GM18870 (cell line): ENCODE results near the gene EYA2.
"Not testable (repeated sequence)": the region's sequence is repeated elsewhere in the genome, so short reads cannot be mapped to it uniquely, and the experiment has no call there.

Experiments
- ATAC-seq: cut with Tn5 transposase; IDR thresholded peaks from one replicate; pipeline ENCODE4 v1.9.1; 2021; ENCODE audit warnings: moderate library complexity; ENCODE audit not compliant: unreplicated experiment

Gene EYA2, protein sequence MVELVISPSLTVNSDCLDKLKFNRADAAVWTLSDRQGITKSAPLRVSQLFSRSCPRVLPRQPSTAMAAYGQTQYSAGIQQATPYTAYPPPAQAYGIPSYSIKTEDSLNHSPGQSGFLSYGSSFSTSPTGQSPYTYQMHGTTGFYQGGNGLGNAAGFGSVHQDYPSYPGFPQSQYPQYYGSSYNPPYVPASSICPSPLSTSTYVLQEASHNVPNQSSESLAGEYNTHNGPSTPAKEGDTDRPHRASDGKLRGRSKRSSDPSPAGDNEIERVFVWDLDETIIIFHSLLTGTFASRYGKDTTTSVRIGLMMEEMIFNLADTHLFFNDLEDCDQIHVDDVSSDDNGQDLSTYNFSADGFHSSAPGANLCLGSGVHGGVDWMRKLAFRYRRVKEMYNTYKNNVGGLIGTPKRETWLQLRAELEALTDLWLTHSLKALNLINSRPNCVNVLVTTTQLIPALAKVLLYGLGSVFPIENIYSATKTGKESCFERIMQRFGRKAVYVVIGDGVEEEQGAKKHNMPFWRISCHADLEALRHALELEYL

DNA sequence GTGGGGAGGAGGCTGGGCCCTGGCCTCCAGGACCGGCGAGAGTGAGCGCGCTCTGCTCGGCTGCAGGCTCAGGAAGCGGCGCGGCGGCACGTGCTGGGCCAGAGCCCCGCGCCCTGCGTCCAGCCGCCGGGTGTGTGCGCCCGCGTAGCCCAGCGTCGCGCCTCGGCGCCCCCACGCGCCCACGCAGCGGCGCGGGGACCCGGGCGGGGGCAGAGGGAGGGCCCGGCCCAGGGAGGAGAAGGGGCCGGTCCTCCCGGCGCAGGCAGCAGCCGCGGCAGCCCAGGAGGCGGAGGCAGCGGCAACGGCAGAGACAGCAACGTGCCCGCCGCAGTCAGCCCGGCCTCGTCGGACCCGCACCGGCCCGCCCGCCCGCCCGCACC is at the start of gene EYA2:
EYA2 (plus strand) TSS at position 265 of the 380 bp plus-strand sequence. CDS start 95,168 bp downstream, outside the sequence.
- no peak for ATAC-seq

GRCh38 chr20:46844965-46845364 is 49.7 kb upstream of the EYA2 start:
- ATAC-seq, result no peak

- no peak for ATAC-seq
These were observed 45.4 kb upstream of the EYA2 start for GRCh38 chr20:46849269-46849668.

DNA sequence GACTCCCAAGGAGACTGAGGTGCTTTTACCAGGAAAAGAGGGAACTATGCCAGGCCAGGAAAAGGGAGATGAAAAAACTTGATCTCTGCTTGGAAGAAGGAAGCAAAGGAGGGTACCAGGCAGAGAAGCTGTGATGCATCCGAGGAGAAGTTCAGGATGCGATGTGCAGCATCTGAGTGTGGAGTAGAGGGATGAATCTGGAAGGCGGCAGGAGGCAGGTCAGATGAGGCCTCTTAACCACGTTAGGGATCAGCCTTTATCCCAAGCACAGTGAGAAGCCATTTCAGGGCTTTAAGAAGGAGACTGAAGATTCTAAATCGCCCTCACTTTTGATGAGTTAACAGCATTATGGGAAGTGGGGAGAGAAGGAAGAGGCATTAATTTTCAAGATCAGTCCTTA is 44.9 kb upstream of the EYA2 start:
- no peak for ATAC-seq

DNA sequence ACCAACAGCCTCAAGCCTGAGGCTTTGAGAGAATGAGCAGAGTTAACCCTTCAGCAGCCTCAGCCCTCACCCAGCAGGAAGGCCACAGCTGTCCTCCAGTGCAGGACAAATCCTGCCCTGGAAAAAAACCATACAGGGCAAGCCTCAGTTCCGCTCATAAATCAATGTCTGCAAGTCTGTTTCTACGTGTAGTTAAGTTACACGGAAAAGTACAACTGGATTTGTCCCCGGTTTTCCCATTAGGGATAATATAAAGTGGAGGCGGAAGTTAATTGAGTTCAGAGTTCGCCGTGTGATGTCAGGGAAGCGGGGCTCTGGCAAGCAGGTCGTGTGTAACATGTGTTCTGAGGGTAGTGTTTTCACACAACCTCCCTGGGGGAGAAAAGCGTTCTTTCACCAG is 44.2 kb upstream of the EYA2 start:
- no peak for ATAC-seq

DNA sequence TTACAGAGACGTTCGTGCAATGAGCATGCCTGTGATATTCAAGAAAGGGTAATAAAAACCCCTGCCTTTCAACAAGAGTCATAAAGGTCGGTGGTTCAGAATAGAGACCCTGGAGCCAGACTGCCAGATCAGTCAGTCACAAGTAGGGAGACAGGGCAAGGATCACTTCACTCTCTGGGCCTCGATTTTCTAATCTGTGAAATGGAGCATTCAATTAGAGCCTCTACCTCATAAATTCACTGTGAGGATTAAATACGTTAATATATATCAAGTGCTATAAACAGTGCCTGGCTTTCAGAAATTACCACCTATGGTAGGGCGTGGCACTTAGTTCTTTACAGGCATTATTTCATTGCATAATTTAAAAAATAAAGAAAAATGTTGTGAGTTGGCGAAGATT is 43.7 kb upstream of the EYA2 start:
- ATAC-seq, result no peak

GRCh38 chr20:46851746-46852145 is 42.9 kb upstream of the EYA2 start:
- no peak for ATAC-seq

DNA sequence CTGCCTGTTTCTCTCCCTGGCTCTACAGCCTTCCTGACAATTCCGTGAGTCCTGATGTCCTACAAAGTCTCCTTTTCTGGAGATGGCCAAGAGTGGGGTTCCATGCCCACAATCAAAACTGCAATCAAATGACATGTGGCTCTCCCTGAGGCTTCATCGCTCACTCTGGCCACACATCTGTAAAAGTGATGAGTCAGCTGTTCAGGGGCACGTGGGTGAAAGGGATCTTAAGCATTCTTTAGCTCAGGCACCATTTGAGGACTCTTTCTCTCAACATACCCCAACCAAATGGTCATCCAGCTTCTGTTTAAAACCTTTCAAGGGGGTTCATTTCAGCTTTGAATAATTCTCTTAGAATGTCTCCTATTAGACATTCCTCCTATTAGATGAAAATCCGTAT is 42.3 kb upstream of the EYA2 start:
- ATAC-seq, result no peak

GRCh38 chr20:46853926-46854325 is 40.7 kb upstream of the EYA2 start:
- no peak for ATAC-seq

DNA sequence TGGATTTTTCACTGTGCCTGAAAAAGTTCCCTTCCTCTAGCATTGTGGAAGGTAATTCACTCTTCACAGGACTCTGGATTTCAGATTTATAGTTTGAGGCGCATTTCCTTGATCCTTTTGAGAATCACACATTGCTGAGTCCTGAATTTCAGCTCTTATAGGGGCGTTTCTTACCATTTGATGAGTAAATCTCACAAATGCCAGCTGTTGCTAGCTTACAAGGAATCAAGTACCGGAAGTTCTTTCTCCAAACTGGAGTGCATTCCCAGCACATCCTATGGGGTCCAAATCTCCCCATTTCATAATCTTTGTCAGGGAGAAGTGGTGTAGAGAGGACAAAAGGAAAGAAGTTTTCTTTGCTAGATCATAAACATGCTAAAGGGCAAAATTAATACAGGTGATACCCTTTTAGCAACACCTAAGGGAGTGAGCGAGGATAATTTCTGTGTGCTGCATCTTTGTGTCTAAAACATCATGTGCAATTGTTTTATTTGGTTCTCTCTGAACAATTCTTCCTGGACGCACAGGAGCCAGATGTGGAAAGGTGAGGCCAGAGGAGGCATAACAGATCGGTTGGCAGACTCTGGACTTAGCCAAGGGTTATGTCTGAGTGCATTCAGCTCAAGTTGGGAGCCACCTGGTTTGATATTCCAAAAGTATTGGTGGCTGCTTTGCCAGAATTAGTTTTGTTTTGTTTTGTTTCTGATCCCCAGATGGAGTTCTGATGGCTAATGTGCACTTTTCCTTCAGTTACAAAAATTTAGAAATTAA is 37.4 kb upstream of the EYA2 start:
- ATAC-seq, result no peak

- ATAC-seq, result no peak
These were observed 28.8 kb upstream of the EYA2 start for GRCh38 chr20:46865824-46866223.

DNA sequence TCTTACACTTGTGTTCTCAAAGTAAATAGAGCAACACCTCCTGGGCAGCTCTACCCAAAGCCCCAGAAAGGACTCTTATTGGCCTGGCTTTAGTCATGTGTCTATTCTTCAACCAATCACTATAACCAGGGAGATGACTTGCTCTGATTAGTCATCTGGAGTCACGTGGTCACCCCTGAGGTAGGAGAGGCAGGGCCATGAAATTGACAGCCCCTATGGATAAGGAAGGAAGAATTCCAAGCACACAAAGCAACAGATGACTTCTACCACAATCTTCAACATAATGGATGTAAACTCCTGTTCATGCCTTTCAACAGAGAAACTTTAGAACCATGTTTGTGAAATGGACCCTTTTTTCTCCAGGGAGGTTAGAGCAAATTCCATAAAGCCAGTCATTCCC is 24.6 kb upstream of the EYA2 start:
- ATAC-seq, result no peak

DNA sequence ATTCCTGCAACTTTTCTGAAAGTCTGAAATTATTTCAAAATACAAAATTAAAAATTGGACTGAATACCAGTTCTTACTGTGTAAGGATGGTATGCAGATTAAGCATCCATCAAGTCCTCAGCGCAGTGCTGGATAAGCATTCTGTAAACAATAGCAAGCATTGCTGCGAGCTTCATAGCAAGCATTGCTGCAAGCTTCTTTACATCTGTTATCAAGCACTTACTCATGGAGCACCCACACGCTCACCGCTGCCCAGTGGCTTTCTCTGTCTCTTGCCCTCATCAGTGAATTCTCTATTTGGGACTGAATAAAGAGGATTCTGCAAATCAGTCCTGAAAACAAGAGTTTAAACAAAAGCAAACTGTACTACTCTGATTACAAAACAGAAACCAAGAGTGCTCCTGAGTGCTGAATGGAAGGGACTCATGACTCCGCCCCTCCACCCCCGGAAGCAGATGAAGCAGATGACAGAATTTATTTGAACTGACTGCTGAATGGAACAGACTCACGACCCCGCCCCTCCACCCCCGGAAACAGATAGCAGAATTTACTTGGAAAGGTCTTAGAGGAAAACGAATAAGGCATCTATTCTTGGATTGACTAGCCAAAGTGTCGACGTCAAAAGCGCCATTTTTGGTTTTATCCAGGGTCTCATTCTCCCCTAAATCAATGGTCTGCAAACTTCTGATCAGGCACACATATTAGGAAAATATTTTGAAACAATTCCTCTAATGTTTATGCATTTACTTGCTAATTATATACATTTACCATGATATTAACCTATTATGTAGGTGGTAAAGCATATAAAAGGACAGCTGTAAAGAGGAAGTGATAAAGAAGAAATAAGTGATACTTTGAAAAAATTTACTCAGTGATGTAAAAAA is 22.1 kb upstream of the EYA2 start:
- no peak for ATAC-seq

DNA sequence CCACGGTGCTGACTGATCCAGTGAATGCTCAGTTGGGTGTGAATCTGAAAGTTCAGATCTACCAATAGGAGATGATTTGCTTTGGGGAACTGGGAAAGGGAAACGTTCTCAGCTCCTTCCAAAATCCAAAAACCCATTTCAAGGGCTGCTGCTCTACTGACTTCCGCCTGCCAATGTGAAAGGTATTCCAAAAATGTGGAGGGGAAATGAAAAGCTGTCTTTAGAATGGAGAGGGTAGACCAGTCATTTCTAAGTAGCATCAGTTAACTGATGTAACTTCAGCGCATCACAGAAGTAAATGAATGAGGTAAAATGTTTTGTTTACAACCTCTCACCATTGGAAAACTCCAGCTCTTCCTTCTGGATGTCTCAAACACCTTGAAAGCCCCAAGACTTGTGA is 19.6 kb upstream of the EYA2 start:
- no peak for ATAC-seq

- ATAC-seq, result no peak
These were observed 15.3 kb upstream of the EYA2 start for GRCh38 chr20:46879386-46879785.

- not testable (repeated sequence) for ATAC-seq
These were observed 14.7 kb upstream of the EYA2 start for GRCh38 chr20:46879963-46880362.

- no peak for ATAC-seq
These were observed 10.8 kb upstream of the EYA2 start for GRCh38 chr20:46883892-46884291.

DNA sequence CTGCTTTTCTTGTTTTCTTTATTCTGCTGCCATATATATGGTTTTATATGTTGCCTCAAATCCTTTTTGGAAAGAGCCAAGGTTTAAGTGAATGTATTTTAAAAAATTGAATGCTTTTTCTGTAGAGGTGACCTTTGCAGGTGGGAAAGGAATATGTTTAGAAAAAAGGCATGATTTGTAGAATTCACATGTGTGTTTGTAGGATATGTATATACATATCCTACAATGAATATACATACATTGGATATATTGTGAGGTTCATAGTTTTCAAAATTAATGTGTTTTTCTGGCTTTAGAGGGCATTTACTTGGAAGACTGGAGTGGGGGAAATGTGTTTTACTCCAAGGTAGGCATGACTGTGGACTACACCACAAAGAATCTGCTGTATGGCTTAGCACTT is 4.0 kb upstream of the EYA2 start:
- ATAC-seq, result no peak

DNA sequence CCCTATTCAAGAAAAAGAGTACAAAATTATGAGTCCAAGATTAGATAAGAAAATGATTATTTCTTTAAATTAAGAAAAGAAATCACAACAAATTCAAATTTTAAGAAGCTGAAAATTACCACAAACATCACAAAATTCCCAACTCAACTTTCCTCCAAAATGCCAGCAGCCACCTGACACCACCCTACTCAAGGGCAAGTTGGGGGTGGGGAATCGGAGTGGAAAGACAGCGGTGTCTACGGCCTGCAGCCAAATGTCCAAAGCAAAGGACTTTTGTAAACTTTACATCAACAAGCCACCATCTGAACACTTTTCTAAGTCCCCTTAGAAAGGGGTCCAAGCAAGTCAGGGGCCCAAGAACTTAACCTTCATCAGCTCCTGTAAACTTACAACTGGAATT is 1.6 kb upstream of the EYA2 start:
- no peak for ATAC-seq

DNA sequence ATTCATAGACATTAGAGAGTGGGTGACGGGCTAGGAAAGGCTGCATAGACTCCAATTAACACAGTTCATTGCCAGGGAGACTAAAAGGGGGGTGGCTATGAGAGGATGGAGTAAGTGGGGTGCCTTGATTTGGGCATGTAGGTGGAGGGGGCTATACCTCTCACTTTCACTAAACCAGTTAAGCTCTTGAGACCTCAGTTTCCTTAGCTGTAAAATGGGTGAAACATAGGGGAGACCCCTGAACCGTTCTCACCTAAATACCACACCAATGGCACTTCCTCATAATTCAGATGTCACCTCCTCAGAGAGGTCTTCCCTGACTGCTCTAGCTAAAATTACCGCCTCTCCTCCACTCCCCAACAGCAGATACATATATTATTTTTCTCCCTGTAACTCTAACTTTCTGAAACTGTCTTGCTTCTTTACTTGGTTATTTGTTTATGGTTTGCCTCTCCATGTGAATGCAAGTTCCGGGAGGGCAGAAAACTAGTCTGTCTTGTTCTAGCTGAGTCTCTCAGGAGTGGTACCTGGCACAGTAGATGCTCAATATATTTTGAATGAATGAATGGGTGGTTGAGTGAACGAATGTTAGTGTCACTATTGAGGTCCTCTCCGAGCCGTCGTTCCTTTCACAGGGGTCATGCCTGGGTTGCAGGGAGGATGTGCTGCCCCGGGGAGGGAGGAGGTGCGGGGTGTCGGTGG is 615 bp upstream of the EYA2 start:
- no peak for ATAC-seq
